GM21423 (cell line): Measurements from ENCODE around the gene BORCS6.
A peak's percentile ranks its signal among the peaks of the same experiment; 100 is the strongest.
"Not testable (repeated sequence)": the region's sequence is repeated elsewhere in the genome, so short reads cannot be mapped to it uniquely, and the experiment has no call there.

ENCODE experiments used
- ATAC-seq: cut with Tn5 transposase; IDR thresholded peaks from one replicate; pipeline ENCODE4 v1.9.1; 2021; ENCODE audit warnings: mild to moderate bottlenecking, moderate library complexity; ENCODE audit not compliant: unreplicated experiment

BORCS6 gene

DNA sequence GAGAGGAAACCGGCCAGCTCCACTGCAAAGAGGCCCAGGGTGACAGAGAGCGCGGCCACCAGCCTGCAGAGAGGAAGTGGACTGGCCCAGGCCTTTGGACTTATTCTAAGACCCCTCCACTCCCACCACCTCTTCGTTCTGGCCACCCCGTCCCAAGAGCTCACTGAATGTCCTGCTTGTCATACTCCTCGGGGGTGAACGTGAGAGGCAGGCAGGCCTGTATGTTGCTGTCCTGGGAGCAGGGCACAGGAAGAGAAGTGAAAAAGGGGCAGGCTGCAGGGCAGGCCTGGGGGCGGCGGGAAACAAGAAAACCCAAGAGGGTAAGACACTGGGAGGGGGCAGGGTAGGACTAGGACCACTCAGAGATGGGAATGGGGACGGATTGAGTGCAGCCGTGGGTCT is 14.2 kb downstream of the BORCS6 start:
- ATAC-seq = peak; percentile 1

DNA sequence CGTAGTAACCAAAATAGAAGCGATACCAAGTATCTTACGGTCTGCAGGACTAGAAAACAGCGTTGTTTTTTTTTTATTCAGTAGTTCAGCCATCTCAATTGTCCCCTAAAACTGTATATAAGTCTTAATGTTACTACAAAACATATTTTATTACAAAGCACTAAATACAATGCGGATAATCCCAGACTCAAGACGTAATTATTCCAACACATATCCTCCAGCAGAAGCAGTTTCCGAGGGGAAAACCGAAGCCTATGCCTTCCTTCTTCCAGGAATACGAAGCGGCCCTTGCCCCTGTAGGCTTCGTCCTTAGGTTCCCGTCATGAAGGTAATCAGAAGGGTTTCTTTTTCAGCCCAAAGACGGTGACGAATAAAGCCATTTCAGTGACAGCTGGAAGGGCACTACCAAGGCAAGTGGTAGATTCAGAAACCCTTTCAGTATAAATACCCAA is 16.1 kb downstream of the BORCS6 start:
- no peak for ATAC-seq

DNA sequence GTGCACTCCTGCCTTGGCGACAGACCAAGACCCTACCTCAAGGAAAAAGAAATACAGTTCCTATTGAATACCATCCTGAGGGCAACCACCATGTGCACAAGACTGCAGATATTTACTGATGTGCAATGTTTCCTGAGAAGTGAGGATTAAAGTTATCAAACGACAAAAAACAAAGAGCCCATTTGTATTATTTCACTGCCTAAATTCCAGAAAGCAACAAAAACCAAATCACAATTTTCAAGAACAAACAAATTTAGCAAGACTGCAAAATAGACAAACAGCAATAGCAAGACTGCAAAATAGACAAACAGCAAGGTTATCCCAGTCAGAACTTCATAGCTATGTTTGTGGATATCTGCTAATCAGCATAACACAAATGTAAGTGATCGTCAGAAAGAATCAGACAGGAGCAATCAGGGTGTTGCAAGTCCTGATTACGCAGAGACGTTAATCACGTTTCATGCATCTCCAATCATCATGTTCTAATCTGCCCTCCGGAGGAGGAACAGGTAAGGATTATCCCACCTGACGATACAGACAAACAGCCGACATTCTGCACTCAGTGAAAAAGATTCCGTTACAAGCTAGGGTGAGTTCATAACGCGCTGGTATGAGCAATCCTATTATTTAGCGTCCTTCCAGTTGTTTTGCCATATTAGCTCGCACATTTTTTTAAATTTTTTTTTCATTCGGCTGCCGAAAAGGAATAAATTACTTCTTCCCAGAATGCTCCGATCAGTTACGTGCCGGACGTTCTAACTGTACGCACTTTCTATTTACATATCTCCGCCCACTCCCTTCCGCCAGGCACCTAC is 16.7 kb downstream of the BORCS6 start:
- peak; percentile 73 for ATAC-seq

DNA sequence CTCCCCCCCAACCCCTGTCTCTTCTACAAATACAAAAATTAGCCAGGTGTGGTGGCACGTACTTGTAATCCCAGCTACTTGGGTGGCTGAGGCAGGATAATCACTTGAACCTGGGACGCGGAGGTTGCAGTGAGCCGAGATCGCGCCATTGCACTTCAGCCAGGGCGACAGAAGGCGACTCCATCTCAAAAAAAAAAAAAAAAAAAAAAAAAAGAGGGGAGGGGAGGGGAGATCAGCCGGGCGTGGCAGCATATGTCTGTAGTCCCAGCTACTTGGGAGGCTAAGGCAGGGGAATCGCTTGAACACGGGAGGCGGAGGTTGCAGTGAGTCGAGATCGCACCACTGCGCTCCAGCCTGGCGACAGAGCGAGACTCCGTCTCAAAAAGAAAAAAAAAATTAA is 19.8 kb downstream of the BORCS6 start:
- not testable (repeated sequence) for ATAC-seq

DNA sequence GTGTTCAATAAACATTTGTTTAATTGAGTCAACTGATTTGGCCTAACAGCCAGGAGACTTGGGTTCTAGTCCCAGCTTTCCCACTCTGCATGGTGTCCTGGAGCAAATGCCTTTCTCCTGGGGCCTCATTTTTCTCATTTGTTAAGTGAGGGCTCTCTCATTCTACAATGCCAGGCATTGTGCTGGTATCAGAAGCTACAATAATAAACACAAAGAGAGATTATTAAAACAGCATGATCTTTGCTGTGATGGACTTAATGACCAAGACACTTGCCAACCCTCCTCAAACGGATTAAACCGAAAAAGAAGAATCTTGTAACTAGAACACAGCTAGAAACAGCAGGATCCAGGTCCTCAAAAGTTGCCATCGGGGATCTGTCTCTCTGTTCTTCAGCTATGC is 22.5 kb downstream of the BORCS6 start:
- no peak for ATAC-seq

DNA sequence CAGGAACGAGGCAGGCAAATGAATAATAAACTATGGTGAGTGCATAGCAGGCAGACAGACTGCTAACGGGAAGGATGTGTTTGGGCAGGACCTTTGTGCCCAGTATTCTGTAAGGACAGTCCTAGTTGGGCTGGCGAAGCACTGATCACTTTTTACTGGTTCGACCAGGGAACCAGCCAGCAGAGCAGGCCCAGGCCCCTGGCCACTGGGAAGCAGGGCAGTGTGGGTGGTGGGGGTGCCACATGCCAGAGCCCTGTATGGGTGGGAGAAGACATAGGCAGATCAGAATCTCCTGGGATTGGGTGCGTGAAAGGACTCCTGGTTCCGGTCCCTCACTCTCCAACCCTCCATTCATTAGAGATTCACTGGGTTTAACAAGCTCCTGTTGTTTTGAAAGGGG is 23.2 kb downstream of the BORCS6 start:
- no peak for ATAC-seq

DNA sequence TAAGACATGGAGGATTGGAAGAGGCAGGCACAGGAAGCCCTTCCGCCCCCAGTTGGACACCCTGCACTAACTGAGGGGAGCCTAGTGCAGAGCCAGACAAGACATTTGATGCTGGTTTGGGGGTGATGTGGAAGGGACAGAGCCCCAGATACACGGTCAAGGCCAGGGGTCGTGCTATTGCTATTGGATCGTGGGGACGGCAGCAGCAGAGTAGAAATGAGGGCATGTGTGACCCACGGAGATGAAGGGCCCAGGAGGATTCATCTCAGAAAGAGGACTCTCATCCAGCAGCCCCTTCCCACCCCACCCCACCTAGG is 25.2 kb downstream of the BORCS6 start:
- ATAC-seq = no peak

DNA sequence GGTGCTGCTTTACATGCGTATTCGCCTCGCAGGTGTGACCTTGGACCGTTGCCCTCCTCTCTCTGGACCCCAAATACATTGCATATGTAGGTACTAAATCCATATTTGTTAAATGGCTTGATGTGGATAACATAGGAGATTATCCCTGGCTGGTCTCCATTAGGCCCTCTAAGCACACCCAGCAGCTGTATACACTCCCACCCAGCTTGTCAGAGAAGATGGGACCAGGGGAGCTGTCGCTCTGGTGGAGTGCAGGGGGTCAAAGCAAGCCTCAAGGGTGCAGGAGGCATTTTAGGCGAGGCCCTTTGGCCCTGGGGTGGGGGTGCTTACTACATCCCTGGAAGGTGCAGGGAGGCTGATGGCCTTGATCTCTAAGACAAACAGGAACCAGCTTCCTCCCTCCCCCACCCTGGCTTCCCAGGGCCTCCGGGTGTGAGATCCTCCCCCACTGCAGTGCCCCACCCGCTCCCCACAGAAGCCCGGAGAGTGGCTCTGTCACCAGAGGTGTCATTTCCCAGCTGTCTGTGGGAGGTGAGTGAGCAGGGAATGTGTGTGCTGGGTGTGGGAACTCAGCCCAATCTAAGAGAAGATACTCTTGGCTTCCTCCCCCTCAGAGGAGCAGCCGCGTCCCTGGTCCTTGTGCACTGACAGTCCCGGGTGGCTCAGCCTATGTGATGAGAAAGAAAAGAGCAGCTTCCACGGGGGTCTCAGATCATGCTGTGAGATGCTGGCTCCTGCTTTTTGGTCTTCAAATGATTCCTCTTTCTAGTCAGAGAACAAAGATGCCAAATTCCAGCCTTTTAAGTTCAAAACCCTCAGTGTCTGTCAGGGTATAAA is 25.8 kb downstream of the BORCS6 start:
- ATAC-seq = no peak

DNA sequence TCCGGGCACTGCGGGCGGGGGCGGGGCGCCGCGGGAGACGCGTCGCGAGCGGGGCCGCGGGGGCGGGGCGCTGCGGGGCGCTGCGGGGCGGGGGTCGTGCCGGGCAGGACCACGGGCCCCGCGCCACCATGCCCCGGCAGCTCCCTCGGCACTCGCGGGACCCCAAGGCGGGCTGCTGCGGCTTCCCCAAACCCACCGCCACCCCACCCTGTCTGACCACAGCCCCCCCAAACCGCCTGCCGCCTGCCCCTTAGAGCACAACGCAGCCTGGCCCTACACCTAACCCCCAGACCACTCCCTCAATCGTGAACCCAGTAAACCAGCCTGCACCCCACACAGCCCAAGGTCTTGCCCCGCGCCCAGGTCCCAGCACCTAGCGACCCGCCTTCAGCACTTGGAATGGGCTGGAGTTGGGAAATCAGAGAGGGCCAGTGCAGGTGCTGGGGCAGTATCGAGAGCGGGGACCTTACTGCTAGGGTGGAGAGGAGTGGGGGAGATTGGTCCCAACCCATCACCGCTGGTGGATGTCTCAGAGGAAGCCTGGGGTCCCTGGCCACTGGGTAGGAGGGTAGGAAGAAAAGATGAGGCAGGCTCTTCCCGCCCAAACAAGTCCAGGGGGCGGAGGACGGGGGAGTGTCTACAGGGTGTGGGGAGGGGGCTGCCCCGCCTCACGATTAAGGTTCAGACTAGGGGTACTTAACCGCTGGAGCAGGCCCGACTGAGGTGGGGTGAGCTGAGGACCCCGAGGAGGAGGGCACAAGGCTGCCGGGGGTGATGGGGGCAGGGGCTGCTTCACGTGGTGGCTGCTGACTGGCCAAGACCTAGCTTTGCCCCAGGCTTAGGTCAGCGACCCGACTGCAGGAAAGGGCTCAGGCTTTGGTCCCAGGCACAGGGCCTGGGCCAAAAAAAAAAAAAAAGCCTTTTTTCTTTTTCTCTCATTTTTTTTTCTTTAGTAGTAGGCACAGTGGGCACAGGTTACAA is 26.7 kb downstream of the BORCS6 start:
- no peak for ATAC-seq

DNA sequence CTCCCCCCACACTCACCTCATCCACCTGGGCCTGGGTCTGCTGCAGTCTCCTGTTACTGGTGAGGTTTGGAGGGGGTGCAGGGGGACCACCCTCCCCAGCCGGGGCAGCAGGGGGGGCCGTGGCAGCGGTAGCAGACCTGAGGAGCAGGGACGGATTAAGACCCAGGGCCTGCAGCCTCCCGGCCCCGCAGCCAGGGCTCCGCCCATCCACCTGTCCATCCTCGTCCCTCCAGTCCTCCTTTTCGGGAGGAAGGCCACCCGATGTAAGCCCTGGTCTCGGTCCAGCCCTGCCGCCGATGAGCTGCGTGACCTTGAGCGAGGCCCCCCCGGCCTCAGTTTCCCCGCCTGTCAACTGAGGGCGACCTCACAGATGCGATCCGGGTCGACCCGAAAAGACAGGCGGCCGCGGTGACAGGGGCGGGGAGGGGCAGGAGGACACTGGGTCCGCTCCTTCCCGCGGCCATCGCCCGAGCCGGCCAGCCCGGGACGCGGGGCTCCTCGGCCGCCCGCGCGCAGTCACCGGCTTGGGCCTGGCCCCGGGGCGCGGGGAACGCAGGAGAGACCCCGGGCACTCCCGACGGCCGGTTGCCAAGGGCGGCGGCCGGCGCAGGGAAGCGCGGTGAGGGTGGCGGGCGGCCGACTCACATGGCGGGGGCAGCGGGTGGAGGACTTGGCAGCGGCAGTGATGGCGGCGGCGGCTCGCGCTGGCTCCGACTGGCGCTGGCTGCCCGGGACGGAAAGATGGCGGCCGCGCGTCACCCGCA is 27.6 kb downstream of the BORCS6 start, which contains the start of gene VAMP2:
Gene VAMP2 (minus strand): TSS at position 716 of the 764 bp plus-strand sequence. CDS start 69 bp downstream, at position 647.
- ATAC-seq = peak; percentile 44

DNA sequence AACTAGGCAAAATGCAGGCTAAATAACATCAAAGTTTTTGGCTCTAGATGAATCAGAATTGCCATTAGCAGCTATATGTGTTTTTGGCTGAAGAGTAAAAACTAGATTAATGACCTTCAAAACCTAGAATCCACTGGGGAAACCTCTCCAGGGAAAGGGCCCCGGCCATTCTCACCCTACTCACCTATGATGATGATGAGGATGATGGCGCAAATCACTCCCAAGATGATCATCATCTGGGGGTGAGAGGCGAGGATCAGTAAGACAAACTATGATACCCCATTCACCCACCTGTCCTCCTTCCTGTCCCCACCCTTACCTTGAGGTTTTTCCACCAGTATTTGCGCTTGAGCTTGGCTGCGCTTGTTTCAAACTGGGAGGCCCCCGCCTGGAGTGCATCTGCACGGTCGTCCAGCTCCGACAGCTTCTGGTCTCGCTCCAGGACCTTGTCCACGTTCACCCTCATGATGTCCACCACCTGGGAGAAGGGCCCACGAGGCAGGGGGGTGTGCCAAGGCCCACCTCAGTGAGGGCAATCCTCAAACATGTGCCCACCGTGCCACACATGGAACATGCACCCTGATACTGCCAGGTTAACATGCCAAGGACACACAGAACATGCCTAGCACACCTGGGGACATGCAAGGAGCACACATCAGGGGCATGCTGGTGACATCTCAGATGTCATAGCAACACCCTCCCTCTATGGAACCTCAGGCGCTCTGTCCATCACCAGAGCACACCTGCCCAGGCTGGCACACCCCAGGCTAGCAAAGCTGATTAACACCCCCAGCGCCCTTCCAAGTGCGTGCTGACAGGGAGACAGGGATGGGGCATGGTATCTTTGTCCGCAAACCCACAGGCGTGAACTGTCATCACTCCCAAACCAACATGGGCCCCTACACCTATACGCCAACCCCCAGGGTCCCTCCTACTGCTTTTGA is 28.4 kb downstream of the BORCS6 start:
- no peak for ATAC-seq

DNA sequence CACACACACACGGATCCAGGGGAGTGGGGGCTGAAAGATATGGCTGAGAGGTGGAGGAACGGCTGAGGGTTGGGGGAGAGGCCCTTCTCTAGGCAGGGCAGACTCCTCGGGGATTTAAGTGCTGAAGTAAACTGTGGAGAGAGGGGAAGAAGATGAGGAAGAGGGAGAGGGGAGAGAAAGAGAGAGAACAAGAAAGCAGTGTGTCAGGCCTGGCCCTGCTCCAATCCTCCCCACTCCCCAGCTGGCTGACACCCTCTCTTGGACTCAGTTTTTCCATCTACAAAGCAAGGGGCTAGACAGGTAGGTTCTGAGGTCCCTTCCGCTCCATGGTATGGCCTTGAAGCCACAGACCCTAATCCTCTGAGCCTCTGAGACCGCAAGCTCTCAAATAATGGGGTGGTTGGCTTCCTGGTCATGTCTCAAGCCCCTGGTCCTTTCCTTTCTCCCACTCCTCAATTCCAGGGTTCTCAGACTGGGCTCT is 29.2 kb downstream of the BORCS6 start:
- no peak for ATAC-seq

DNA sequence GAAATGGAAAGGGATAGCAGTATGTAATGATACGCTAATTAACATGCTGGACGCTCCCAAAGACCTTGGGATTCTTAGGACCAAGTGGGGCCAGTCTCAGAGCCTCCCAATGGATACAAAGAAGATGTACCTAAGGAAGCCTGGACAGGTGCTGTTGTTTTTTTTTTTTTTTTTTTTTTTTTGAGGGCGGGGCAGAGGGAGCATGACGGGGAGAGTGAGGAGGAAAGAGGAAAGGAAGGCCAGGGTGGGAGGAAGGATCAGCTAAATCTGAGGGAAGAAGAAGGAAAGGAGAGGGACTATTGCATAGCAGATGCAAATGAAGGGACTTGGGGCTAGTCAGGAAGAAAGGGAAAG is 29.8 kb downstream of the BORCS6 start:
- no peak for ATAC-seq

DNA sequence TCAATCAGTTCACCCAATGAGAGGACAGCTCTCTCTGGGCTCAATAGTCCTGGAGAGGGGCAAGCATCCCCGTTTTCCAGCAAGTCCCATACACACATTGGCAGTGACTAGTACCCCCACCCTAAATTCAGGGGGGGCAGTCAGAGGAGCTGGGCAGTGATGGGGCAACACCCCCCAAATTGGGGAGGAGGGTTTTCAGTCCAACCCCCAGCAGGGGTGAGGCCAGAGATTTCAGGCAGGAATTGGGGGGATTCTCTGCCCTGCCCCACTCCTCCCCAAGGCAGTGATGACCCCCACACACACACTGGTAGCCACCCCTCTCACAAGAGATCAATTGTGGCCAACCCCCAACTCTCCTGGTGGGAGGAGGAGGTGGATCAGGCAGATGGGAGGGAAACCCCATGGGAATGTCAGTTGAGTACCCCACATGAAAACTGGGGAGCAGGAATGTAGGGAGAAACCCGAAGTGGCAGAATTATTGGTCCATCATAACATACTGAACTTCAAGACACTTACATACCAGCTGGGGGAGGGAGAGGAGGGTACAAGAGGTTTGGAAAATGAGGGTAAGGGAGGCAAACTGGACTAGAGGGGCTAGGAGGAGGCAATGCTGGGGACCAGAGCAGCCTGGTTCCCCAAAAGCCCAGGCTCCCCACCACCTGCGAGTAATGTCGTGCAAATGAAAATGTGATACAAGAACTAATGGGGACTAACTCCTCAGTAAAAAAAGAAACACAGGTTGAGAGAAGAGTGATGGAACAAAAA is 30.3 kb downstream of the BORCS6 start:
- no peak for ATAC-seq

DNA sequence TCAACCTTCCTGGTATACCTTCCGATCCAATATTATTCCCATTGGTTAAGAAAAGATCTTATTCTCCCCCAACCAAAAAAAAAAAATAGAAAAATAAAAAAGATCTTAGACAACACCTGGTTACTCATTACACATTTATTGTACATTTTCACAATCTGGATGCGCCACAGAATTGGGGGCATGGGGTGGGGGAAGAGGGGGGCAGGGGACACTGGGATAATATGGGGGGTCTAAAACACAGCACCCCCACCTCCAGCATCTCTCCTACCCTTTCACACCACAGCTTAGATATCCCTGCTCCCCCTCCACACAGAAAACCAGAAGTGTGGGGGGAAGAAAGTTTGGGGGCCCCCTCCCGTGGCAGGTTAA is 31.0 kb downstream of the BORCS6 start:
- ATAC-seq = no peak

DNA sequence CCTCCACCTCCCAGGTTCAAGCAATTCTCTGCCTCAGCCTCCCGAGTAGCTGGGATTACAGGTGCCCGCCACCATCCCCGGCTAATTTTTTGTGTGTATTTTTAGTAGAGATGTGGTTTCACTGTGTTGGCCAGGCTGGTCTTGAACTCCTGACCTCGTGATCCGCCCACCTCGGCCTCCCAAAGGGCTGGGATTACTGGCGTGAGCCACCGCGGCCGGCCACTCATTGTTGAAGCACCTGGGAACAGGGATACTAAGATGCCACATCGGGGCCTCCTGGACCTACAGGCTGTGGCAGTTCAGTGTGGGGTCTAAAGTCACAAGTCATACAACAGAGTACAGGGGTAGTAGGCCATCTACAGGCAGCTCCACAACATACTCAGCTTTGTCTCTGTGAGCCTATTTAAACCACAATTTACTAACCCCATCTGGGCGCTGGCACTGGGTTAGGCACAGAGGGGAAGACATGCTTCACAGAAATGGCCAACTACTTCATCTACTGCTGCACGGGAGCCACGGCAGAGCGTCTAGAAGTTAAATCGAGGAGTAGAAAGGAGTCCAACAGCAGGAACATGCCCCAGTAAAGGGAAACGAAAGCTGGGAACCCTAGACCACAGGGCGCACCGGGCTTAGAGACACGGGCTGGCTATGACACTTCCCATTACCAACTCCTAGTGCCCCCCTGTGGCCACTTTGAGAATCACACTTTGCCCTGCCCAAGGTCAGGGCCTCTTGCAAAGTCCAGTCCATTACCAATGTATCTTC is 31.5 kb downstream of the BORCS6 start:
- no peak for ATAC-seq

DNA sequence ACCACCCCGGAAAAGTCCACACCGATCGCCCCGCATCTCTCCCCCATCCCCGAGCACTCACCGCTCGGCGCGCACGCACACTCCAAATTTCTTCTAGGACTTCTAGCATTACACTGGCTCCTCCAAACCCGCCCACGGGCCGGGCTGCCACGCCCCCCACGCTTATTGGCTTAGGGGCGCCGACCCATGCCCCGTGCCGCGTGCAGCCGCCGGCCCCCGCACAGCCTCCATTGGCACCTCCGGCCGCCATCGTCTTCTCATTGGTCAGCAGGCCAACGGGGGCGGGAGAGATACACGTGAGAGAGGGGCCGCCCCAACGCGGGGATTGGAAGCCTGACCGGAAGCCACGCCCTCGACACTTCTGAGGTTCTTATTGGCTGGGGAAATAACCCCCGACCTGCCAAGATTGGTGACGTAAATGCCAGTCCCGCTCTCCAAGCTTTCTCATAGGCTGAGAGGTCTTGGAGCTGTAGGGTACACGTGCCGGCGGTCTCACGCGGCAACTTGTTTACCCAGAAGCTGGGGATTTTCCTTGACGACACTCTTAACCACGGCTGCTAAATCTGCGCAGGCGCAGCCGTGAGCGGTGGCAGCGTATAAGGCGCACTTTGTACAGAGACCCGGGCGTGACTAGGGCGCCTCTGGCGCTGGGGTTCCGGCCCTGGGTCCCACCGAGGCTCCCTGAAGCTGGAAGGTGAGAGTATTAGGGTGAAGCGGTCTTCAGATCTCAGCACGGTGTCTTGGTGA is 33.6 kb downstream of the BORCS6 start:
- ATAC-seq = peak; percentile 73
